T1000 (cell line): Measurements from ENCODE around the gene UBE2E3.
"Not testable (repeated sequence)": the region's sequence is repeated elsewhere in the genome, so short reads cannot be mapped to it uniquely, and the experiment has no call there.

Experiments
- DNase-seq: peaks from one replicate; lab custom pipeline; 2025; ENCODE audit warnings: mixed read lengths; lab: John Stamatoyannopoulos, UW

The UBE2E3 gene

GRCh38 chr2:180980106-180980942, at the start of gene UBE2E3:
Gene UBE2E3, plus strand, starts transcription at chr2:180980605. Its CDS starts 1,438 bp downstream, at chr2:180982043.
- peak; percentile 60 for DNase-seq

- no peak for DNase-seq
These were observed 48.6 kb upstream of the UBE2E3 start for GRCh38 chr2:180931841-180932240.

- no peak for DNase-seq
These were observed 47.1 kb upstream of the UBE2E3 start for GRCh38 chr2:180933332-180933731.

- no peak for DNase-seq
These were observed 45.5 kb upstream of the UBE2E3 start for GRCh38 chr2:180934911-180935310.

GRCh38 chr2:180937480-180937879, 42.9 kb upstream of the UBE2E3 start:
- not testable (repeated sequence) for DNase-seq

GRCh38 chr2:180938451-180938850, 42.0 kb upstream of the UBE2E3 start:
- no peak for DNase-seq

GRCh38 chr2:180943275-180943674, 37.1 kb upstream of the UBE2E3 start:
- DNase-seq = no peak

- no peak for DNase-seq
These were observed 36.0 kb upstream of the UBE2E3 start for GRCh38 chr2:180944372-180944771.

GRCh38 chr2:180947208-180947689, 33.2 kb upstream of the UBE2E3 start:
- no peak for DNase-seq

GRCh38 chr2:180949896-180950295, 30.5 kb upstream of the UBE2E3 start:
- DNase-seq = no peak

- DNase-seq = no peak
These were observed 28.3 kb upstream of the UBE2E3 start for GRCh38 chr2:180952082-180952481.

- DNase-seq = no peak
These were observed 27.6 kb upstream of the UBE2E3 start for GRCh38 chr2:180952731-180953336.

GRCh38 chr2:180953550-180953949, 26.9 kb upstream of the UBE2E3 start:
- DNase-seq = no peak

- no peak for DNase-seq
These were observed 25.3 kb upstream of the UBE2E3 start for GRCh38 chr2:180955101-180955500.

- DNase-seq = no peak
These were observed 20.6 kb upstream of the UBE2E3 start for GRCh38 chr2:180959787-180960186.

GRCh38 chr2:180960982-180961381, 19.4 kb upstream of the UBE2E3 start:
- DNase-seq = no peak

- DNase-seq = no peak
These were observed 17.6 kb upstream of the UBE2E3 start for GRCh38 chr2:180962727-180963314.

- DNase-seq = no peak
These were observed 14.0 kb upstream of the UBE2E3 start for GRCh38 chr2:180966378-180966777.

- DNase-seq = no peak
These were observed 11.3 kb upstream of the UBE2E3 start for GRCh38 chr2:180969124-180969523.

- no peak for DNase-seq
These were observed 10.4 kb upstream of the UBE2E3 start for GRCh38 chr2:180970016-180970415.

GRCh38 chr2:180971811-180972210, 8.6 kb upstream of the UBE2E3 start:
- DNase-seq = no peak

GRCh38 chr2:180975585-180975984, 4.8 kb upstream of the UBE2E3 start:
- DNase-seq = no peak
